T-helper 2 cell (primary cell): ENCODE data around the gene LMAN2L.
"Not testable (repeated sequence)": the region's sequence is repeated elsewhere in the genome, so short reads cannot be mapped to it uniquely, and the experiment has no call there.

Experiments
- DNase-seq, 5 experiments: peaks; one replicate each; pipeline versions ENCODE4 v3.0.0 to v3.0.0-alpha.2; 2012 to 2022

LMAN2L gene

GRCh38 chr2:96687266-96687665 is 52.6 kb downstream of the LMAN2L start:
- DNase-seq: no peak

GRCh38 chr2:96685577-96686459 is 54.0 kb downstream of the LMAN2L start:
- no peak for DNase-seq

GRCh38 chr2:96684883-96685576 is 54.8 kb downstream of the LMAN2L start:
- no peak for DNase-seq

- no peak for DNase-seq
Measured at GRCh38 chr2:96683972-96684820, 55.7 kb downstream of the LMAN2L start.

- DNase-seq: no peak
Measured at GRCh38 chr2:96683307-96683706, 56.6 kb downstream of the LMAN2L start.

GRCh38 chr2:96681540-96681939 is 58.3 kb downstream of the LMAN2L start:
- DNase-seq: no peak

- no peak for DNase-seq
Measured at GRCh38 chr2:96680561-96681141, 59.2 kb downstream of the LMAN2L start.

GRCh38 chr2:96679848-96680247 is 60.0 kb downstream of the LMAN2L start:
- no peak for DNase-seq

- no peak for DNase-seq
Measured at GRCh38 chr2:96669539-96670215, 70.2 kb downstream of the LMAN2L start.

GRCh38 chr2:96668771-96669170 is 71.1 kb downstream of the LMAN2L start:
- DNase-seq: no peak

GRCh38 chr2:96665717-96666116 is 74.1 kb downstream of the LMAN2L start:
- DNase-seq: not testable (repeated sequence)

GRCh38 chr2:96665083-96665569 is 74.7 kb downstream of the LMAN2L start:
- DNase-seq: no peak

- no peak for DNase-seq
Measured at GRCh38 chr2:96664366-96664925, 75.4 kb downstream of the LMAN2L start.

GRCh38 chr2:96663829-96664228 is 76.0 kb downstream of the LMAN2L start:
- no peak for DNase-seq

- DNase-seq: no peak
Measured at GRCh38 chr2:96663177-96663576, 76.7 kb downstream of the LMAN2L start.

- no peak for DNase-seq
Measured at GRCh38 chr2:96662360-96662759, 77.5 kb downstream of the LMAN2L start.

GRCh38 chr2:96661324-96661723 is 78.5 kb downstream of the LMAN2L start:
- no peak for DNase-seq

GRCh38 chr2:96656540-96656939 is 83.3 kb downstream of the LMAN2L start:
- DNase-seq: no peak
